ENCODE results near the gene CHMP5. TPM values are rescaled to one million over a fixed set of nuclear protein-coding genes. Genes with fewer than 3 reads are reported as not detected.

CHMP5 gene
- polyA plus RNA-seq, 1 donor (not counting 4 experiments of a cell fraction or from before 2014, with no cell fraction given) = 132 TPM

- H3K9me1 ChIP-seq (ENCODE audit: control insufficient read depth, extremely low read depth, insufficient read depth, low read length) = no peaks in the 10 kb centered on the region
- H3K27me3 ChIP-seq (ENCODE audit: control insufficient read depth, extremely low read depth, insufficient read depth, low read length) = no peaks in the 10 kb centered on the region
- no peaks in the 10 kb centered on the region for H4K20me1 ChIP-seq (ENCODE audit: control insufficient read depth, extremely low read depth, insufficient read depth, low read length)
- H3K4me3 ChIP-seq (ENCODE audit: control insufficient read depth in 2 of 3, extremely low read depth in 1 of 3, insufficient read depth in 2 of 3, low read depth in 1 of 3, low read length in 3 of 3) = no peak overlapping the region
- H2AFZ ChIP-seq (ENCODE audit: control insufficient read depth, low read length) = no peak overlapping the region
- DNase-seq (ENCODE audit: low read depth, low spot score) (no peak), FAIRE-seq (no peak)
- H3K9me3 ChIP-seq (ENCODE audit: control insufficient read depth, low read depth, low read length) = no peaks in the 10 kb centered on the region
- H3K27ac ChIP-seq (ENCODE audit: control insufficient read depth, insufficient read depth, low read length) = no peak overlapping the region
- dilution Hi-C loops (cut with MboI; ENCODE audit: extremely low pct_ligation_motif_present, low sequenced_read_pairs) = no loop called here
- no peak overlapping the region for H3K9ac ChIP-seq (ENCODE audit: control insufficient read depth, extremely low read depth, insufficient read depth, low read length)
- no peak overlapping the region for H3K4me2 ChIP-seq (ENCODE audit: control insufficient read depth, extremely low read depth, insufficient read depth, low read depth, low read length)
- H3K4me1 ChIP-seq (ENCODE audit: control insufficient read depth, extremely low read depth, insufficient read depth, low read length) = peaks cover 5% of the 10 kb centered on the region
- peaks cover 14 to 28% of the 10 kb centered on the region in 2 experiments for H3K36me3 ChIP-seq (ENCODE audit: control insufficient read depth in 2 of 2, extremely low read depth in 1 of 2, insufficient read depth in 2 of 2, low read length in 2 of 2)
- H3K79me2 ChIP-seq (ENCODE audit: control insufficient read depth, insufficient read depth, low read length) = peaks cover 73% of the 10 kb centered on the region
- TF ChIP-seq CTCF (optimal IDR thresholded peaks at IDR 0.05 in 1 of 3, IDR thresholded peaks at IDR 0.05 in 1 of 3, conservative IDR thresholded peaks at IDR 0.05 in 1 of 3; ENCODE audit: extremely low read depth in 1 of 3, insufficient read depth in 2 of 3, low read length in 3 of 3) (no peak), EZH2 (IDR thresholded peaks at IDR 0.05; ENCODE audit: low read length) (no peak)
Observed at GRCh38 chr9:33293782-33294181, 28.9 kb downstream of the CHMP5 start.

GRCh38 chr9:33294670-33295432, 30.0 kb downstream of the CHMP5 start:
- peaks cover 80% of the 10 kb centered on the region for H3K79me2 ChIP-seq (ENCODE audit: control insufficient read depth, insufficient read depth, low read length)
- no peaks in the 10 kb centered on the region for H3K9me1 ChIP-seq (ENCODE audit: control insufficient read depth, extremely low read depth, insufficient read depth, low read length)
- no peak for DNase-seq (ENCODE audit: low read depth, low spot score)
- dilution Hi-C loops (cut with MboI; ENCODE audit: extremely low pct_ligation_motif_present, low sequenced_read_pairs) = no loop called here
- no peak overlapping the region for H3K9ac ChIP-seq (ENCODE audit: control insufficient read depth, extremely low read depth, insufficient read depth, low read length)
- H3K27ac ChIP-seq (ENCODE audit: control insufficient read depth, insufficient read depth, low read length) = no peak overlapping the region
- H2AFZ ChIP-seq (ENCODE audit: control insufficient read depth, low read length) = no peak overlapping the region
- no peak overlapping the region for H3K4me3 ChIP-seq (ENCODE audit: control insufficient read depth in 2 of 3, extremely low read depth in 1 of 3, insufficient read depth in 2 of 3, low read depth in 1 of 3, low read length in 3 of 3)
- TF ChIP-seq EZH2 (IDR thresholded peaks at IDR 0.05; ENCODE audit: low read length) (no peak), CTCF (optimal IDR thresholded peaks at IDR 0.05 in 1 of 3, IDR thresholded peaks at IDR 0.05 in 1 of 3, conservative IDR thresholded peaks at IDR 0.05 in 1 of 3; ENCODE audit: extremely low read depth in 1 of 3, insufficient read depth in 2 of 3, low read length in 3 of 3) (no peak)
- peaks cover 16 to 39% of the 10 kb centered on the region in 2 experiments for H3K36me3 ChIP-seq (ENCODE audit: control insufficient read depth in 2 of 2, extremely low read depth in 1 of 2, insufficient read depth in 2 of 2, low read length in 2 of 2)
- H3K4me2 ChIP-seq (ENCODE audit: control insufficient read depth, extremely low read depth, insufficient read depth, low read depth, low read length) = no peak overlapping the region
- no peaks in the 10 kb centered on the region for H3K27me3 ChIP-seq (ENCODE audit: control insufficient read depth, extremely low read depth, insufficient read depth, low read length)
- no peaks in the 10 kb centered on the region for H4K20me1 ChIP-seq (ENCODE audit: control insufficient read depth, extremely low read depth, insufficient read depth, low read length)
- FAIRE-seq = no peak
- H3K4me1 ChIP-seq (ENCODE audit: control insufficient read depth, extremely low read depth, insufficient read depth, low read length) = peaks cover 5% of the 10 kb centered on the region
- H3K9me3 ChIP-seq (ENCODE audit: control insufficient read depth, low read depth, low read length) = no peaks in the 10 kb centered on the region
